Measurements from ENCODE around the gene SUMF1. TPM values are rescaled to one million over a fixed set of nuclear protein-coding genes. Genes with fewer than 3 reads are reported as not detected.
"Not testable (repeated sequence)": the region's sequence is repeated elsewhere in the genome, so short reads cannot be mapped to it uniquely, and the experiment has no call there.

The SUMF1 gene
- total RNA-seq, 4 donors from 2014 or later = 28.7 to 49.0 (median 41.6) TPM

DNA sequence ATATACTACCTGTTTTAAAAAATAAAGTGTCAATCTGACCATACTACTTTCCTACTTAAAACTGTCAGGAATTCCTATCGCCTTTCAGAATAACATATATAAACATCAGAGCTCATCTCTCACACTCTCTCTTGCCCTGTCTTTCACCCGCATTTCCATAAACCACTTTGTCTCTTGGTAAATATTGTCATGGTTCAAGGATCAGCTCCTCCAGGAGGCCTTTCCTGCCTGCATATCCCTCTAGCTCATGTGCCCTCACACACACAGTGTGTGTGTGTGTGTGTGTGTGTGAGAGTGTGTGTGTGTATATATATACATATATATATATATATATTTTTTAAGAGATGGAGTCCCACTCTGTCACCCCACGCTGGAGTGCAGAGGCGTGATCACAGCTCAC, 6.7 kb downstream of the SUMF1 start:
- intact Hi-C loops (cut with DNase I) = loop anchor here (10.0 kb wide), 1 partner anchor 106 kb away; no protein-coding TSS in a partner anchor
- no peak for DNase-seq (ENCODE audit: extremely low spot score)
- no peaks in the 10 kb centered on the region for H3K36me3 ChIP-seq
- H3K27ac ChIP-seq (replicated peaks in 1 of 4) = no peak overlapping the region
- TF ChIP-seq EP300 (IDR thresholded peaks at IDR 0.05) (no peak), POLR2A (IDR thresholded peaks at IDR 0.05; ENCODE audit: low read depth) (no peak), POLR2AphosphoS5 (IDR thresholded peaks at IDR 0.05) (no peak), CTCF (IDR thresholded peaks at IDR 0.05) (no peak)
- H3K27me3 ChIP-seq = no peaks in the 10 kb centered on the region
- H3K9me3 ChIP-seq = no peaks in the 10 kb centered on the region
- peaks cover 0 to 5% (median 0%) of the 10 kb centered on the region in 4 donors for H3K4me1 ChIP-seq
- 88% methylated on average over 4 of the region's 4 CpGs for WGBS
- no peak overlapping the region for H3K4me3 ChIP-seq

- Histone ChIP-seq H3K4me1 (peaks cover 0 to 5% (median 0%) of the 10 kb centered on the region in 4 donors), H3K9me3 (no peaks in the 10 kb centered on the region), H3K36me3 (no peaks in the 10 kb centered on the region), H3K4me3 (no peak overlapping the region), H3K27ac (replicated peaks in 1 of 4) (no peak overlapping the region), H3K27me3 (no peaks in the 10 kb centered on the region)
- TF ChIP-seq POLR2A (IDR thresholded peaks at IDR 0.05; ENCODE audit: low read depth) = no peak
- TF ChIP-seq POLR2AphosphoS5 (IDR thresholded peaks at IDR 0.05) = no peak
- intact Hi-C loops (cut with DNase I) = no loop called here
- 91% methylated on average over 3 of the region's 3 CpGs for WGBS
- no peak for DNase-seq (ENCODE audit: extremely low spot score)
Observed at GRCh38 chr3:4458961-4459360, 8.1 kb downstream of the SUMF1 start.

DNA sequence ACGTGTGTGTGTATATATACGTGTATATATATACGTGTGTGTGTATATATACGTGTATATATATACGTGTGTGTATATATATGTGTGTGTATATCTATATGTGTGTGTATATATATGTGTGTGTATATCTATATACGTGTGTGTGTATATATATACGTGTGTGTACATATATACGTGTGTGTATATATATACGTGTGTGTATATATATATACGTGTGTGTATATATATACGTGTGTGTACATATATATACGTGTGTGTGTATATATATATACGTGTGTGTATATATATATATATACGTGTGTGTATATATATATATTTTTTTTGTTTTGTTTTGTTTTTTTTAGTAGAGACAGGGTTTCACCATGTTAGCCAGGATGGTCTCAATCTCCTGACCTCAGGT, 10.3 kb downstream of the SUMF1 start:
- H3K9me3 ChIP-seq; H3K4me3 ChIP-seq; H3K4me1 ChIP-seq; intact Hi-C loops (cut with DNase I); H3K27me3 ChIP-seq; H3K27ac ChIP-seq (replicated peaks in 1 of 4); DNase-seq (ENCODE audit: extremely low spot score): not testable (repeated sequence)
- 93% methylated on average over 14 of the region's 14 CpGs for WGBS
- peaks cover 0 to 10% (median 0%) of the 10 kb centered on the region in 4 donors for H3K36me3 ChIP-seq

- no peaks in the 10 kb centered on the region for H3K9me3 ChIP-seq
- no peaks in the 10 kb centered on the region for H3K27me3 ChIP-seq
- DNase-seq (ENCODE audit: extremely low spot score) = no peak
- H3K36me3 ChIP-seq = peaks cover 0 to 31% (median 9%) of the 10 kb centered on the region in 4 donors
- intact Hi-C loops (cut with DNase I) = no loop called here
- no peaks in the 10 kb centered on the region for H3K4me1 ChIP-seq
- no peak overlapping the region for H3K27ac ChIP-seq (replicated peaks in 1 of 4)
- no peak overlapping the region for H3K4me3 ChIP-seq
- no peak for TF ChIP-seq POLR2AphosphoS5 (IDR thresholded peaks at IDR 0.05)
- TF ChIP-seq POLR2A (IDR thresholded peaks at IDR 0.05; ENCODE audit: low read depth) = no peak
- TF ChIP-seq CTCF (IDR thresholded peaks at IDR 0.05) = no peak
- TF ChIP-seq EP300 (IDR thresholded peaks at IDR 0.05) = no peak
Observed at GRCh38 chr3:4454142-4454541, 12.9 kb downstream of the SUMF1 start.

- WGBS = 77% methylated on average over 5 of the region's 5 CpGs
- no peak for DNase-seq (ENCODE audit: extremely low spot score)
- intact Hi-C loops (cut with DNase I) = no loop called here
- no peaks in the 10 kb centered on the region for H3K27me3 ChIP-seq
- H3K4me1 ChIP-seq = no peaks in the 10 kb centered on the region
- H3K36me3 ChIP-seq = peaks cover 0 to 74% (median 34%) of the 10 kb centered on the region in 4 donors
- H3K9me3 ChIP-seq = no peaks in the 10 kb centered on the region
- H3K27ac ChIP-seq (replicated peaks in 1 of 4) = no peak overlapping the region
- no peak overlapping the region for H3K4me3 ChIP-seq
- TF ChIP-seq CTCF (IDR thresholded peaks at IDR 0.05) (no peak), EP300 (IDR thresholded peaks at IDR 0.05) (no peak), POLR2A (IDR thresholded peaks at IDR 0.05; ENCODE audit: low read depth) (no peak), POLR2AphosphoS5 (IDR thresholded peaks at IDR 0.05) (no peak)
Observed at GRCh38 chr3:4449043-4449805, 17.8 kb downstream of the SUMF1 start.

Data from esophagus muscularis mucosa (tissue), 4 donors.